H1 (cell line): ENCODE results near the gene DMAC2. TPM values are rescaled to one million over a fixed set of nuclear protein-coding genes. Genes with fewer than 3 reads are reported as not detected.

Source experiments
- CTCF ChIA-PET: fragments of 300-600 bp; sonication (Branson Sonifier 250); formaldehyde crosslinking; loops from one replicate; lab custom pipeline; 2021; ENCODE audit not compliant: partially characterized antibody; lab: Charles Lee
- POLR2A ChIA-PET: fragments of 300-600 bp; sonication (Branson Sonifier 250); formaldehyde crosslinking; loops from one replicate; lab custom pipeline; 2021; ENCODE audit warnings: inconsistent platforms; ENCODE audit not compliant: partially characterized antibody; lab: Charles Lee
- DNase-seq, 2 experiments: peaks; one replicate each; pipeline versions ENCODE4 v3.0.0 to v3.0.0-alpha.2; 2010 to 2022; ENCODE audit warnings: low spot score in 2 of 2, low read depth in 1 of 2, mixed read lengths in 1 of 2
- FAIRE-seq: peaks from 2 replicates; lab custom pipeline; 2011; peaks lifted over from hg19 to GRCh38; lab: Jason Lieb, UNC
- H2AFZ ChIP-seq: 2 replicates; pipeline ENCODE4 v1.8.1; 2012; ENCODE audit warnings: low read length, inconsistent platforms
- H2AK5ac ChIP-seq: 2 replicates; pipeline ENCODE4 v1.6.1; 2013; ENCODE audit warnings: low read depth, low read length
- H2BK120ac ChIP-seq: replicated peaks from 2 replicates; pipeline ENCODE3; 2013; ENCODE audit warnings: low read depth, low read length, inconsistent platforms
- H2BK12ac ChIP-seq: 2 replicates; pipeline ENCODE4 v1.6.1; 2013; ENCODE audit warnings: low read depth, low read length
- H2BK15ac ChIP-seq: 2 replicates; pipeline ENCODE4 v1.6.1; 2013; ENCODE audit warnings: low read length
- H2BK20ac ChIP-seq: 2 replicates; pipeline ENCODE4 v1.6.1; 2013; ENCODE audit warnings: low read length
- H2BK5ac ChIP-seq: 2 replicates; pipeline ENCODE4 v1.6.1; 2013; ENCODE audit warnings: low read depth, low read length
- H3K14ac ChIP-seq: 2 replicates; pipeline ENCODE4 v1.6.1; 2013; ENCODE audit warnings: inconsistent platforms; ENCODE audit not compliant: insufficient read length
- H3K18ac ChIP-seq: 2 replicates; pipeline ENCODE4 v1.6.1; 2013; ENCODE audit warnings: low read length; ENCODE audit errors: extremely low read depth
- H3K23ac ChIP-seq: 2 replicates; pipeline ENCODE4 v1.6.1; 2013; ENCODE audit warnings: inconsistent platforms; ENCODE audit not compliant: insufficient read length
- H3K23me2 ChIP-seq: 2 replicates; pipeline ENCODE4 v1.6.1; 2013; ENCODE audit warnings: low read depth, low read length
- H3K27ac ChIP-seq: 2 replicates; pipeline ENCODE4 v1.6.1; 2011; ENCODE audit warnings: low read depth, low read length, inconsistent platforms
- H3K27me3 ChIP-seq, 4 experiments: replicated peaks in 1 of 4; 1 replicate in 1 of 4; 2 replicates in 3 of 4; pipeline versions ENCODE4 v1.6.1 to v1.8.1; 2011 to 2013; ENCODE audit warnings: low read length in 3 of 4, mild to moderate bottlenecking in 3 of 4, inconsistent platforms in 2 of 4, mixed read lengths in 2 of 4, moderate library complexity in 1 of 4; ENCODE audit not compliant: control insufficient read depth in 3 of 4, insufficient read depth in 3 of 4; ENCODE audit errors: extremely low read depth in 1 of 4
- H3K36me3 ChIP-seq, 4 experiments: 2 replicates each; pipeline versions ENCODE4 v1.6.1 to v1.8.1; 2011 to 2013; ENCODE audit warnings: mild to moderate bottlenecking in 4 of 4, low read length in 3 of 4, moderate library complexity in 2 of 4, control low read depth in 1 of 4, inconsistent platforms in 1 of 4; ENCODE audit not compliant: insufficient read depth in 4 of 4, control insufficient read depth in 2 of 4
- H3K4ac ChIP-seq: replicated peaks from 2 replicates; pipeline ENCODE3; 2013; ENCODE audit warnings: low read length, low read depth, mixed read lengths, inconsistent platforms; ENCODE audit not compliant: insufficient read length
- H3K4me1 ChIP-seq, 4 experiments: replicated peaks in 1 of 4; 1 replicate in 1 of 4; 2 replicates in 3 of 4; pipeline versions ENCODE4 v1.6.1 to v1.8.1; 2011 to 2013; ENCODE audit warnings: low read length in 3 of 4, inconsistent platforms in 2 of 4, mixed read lengths in 1 of 4; ENCODE audit not compliant: insufficient read depth in 4 of 4, control insufficient read depth in 3 of 4
- H3K4me2 ChIP-seq, 2 experiments: 2 replicates each; pipeline versions ENCODE4 v1.6.1 to v1.8.1; 2011 to 2013; ENCODE audit warnings: low read depth in 2 of 2, low read length in 2 of 2, control low read depth in 1 of 2, inconsistent platforms in 1 of 2, mild to moderate bottlenecking in 1 of 2; ENCODE audit not compliant: insufficient read depth in 1 of 2
- H3K4me3 ChIP-seq, 4 experiments: fragments of 200-600, 300-600 bp in 1 of 4; sonication (generic), shearing (Covaris generic), sonication (Bioruptor Twin) in 1 of 4; 2 replicates each; pipeline versions ENCODE4 v1.5.1 to v1.8.1; 2011 to 2016; ENCODE audit warnings: low read length in 4 of 4, low read depth in 3 of 4, control low read depth in 2 of 4, inconsistent platforms in 2 of 4, mild to moderate bottlenecking in 2 of 4, mixed read lengths in 1 of 4, moderate library complexity in 1 of 4; ENCODE audit not compliant: insufficient read depth in 2 of 4; ENCODE audit errors: extremely low read depth in 1 of 4
- H3K56ac ChIP-seq: replicated peaks from 2 replicates; pipeline ENCODE3; 2013; ENCODE audit warnings: low read depth, mild to moderate bottlenecking, mixed read lengths, low read length, inconsistent platforms; ENCODE audit not compliant: insufficient read length
- H3K79me1 ChIP-seq: 2 replicates; pipeline ENCODE4 v1.6.1; 2013; ENCODE audit warnings: low read depth, low read length, control low read depth
- H3K79me2 ChIP-seq, 2 experiments: 2 replicates each; pipeline versions ENCODE4 v1.6.1 to v1.8.1; 2012 to 2013; ENCODE audit warnings: low read length in 2 of 2, mild to moderate bottlenecking in 2 of 2, inconsistent platforms in 1 of 2; ENCODE audit not compliant: insufficient read depth in 2 of 2, control insufficient read depth in 1 of 2
- H3K9ac ChIP-seq, 4 experiments: replicated peaks in 1 of 4; 1 replicate in 1 of 4; 2 replicates in 3 of 4; pipeline versions ENCODE4 v1.6.1 to v1.8.1; 2011 to 2013; ENCODE audit warnings: low read depth in 3 of 4, low read length in 3 of 4, control low read depth in 2 of 4, mild to moderate bottlenecking in 2 of 4, moderate library complexity in 2 of 4, inconsistent platforms in 1 of 4; ENCODE audit errors: extremely low read depth in 1 of 4
- H3K9me3 ChIP-seq, 2 experiments: 2 replicates each; pipeline versions ENCODE4 v1.6.1 to v1.8.1; 2012 to 2013; ENCODE audit warnings: mild to moderate bottlenecking in 2 of 2, moderate library complexity in 2 of 2, control low read depth in 1 of 2, inconsistent platforms in 1 of 2, low read depth in 1 of 2, low read length in 1 of 2, mixed read lengths in 1 of 2; ENCODE audit not compliant: insufficient read depth in 2 of 2
- H4K20me1 ChIP-seq, 2 experiments: replicated peaks in 1 of 2; 2 replicates each; pipeline versions ENCODE3 to v1.8.1; 2011 to 2013; ENCODE audit warnings: inconsistent platforms in 2 of 2, low read length in 2 of 2, mild to moderate bottlenecking in 1 of 2; ENCODE audit not compliant: insufficient read depth in 2 of 2, control insufficient read depth in 1 of 2
- H4K5ac ChIP-seq: 2 replicates; pipeline ENCODE4 v1.6.1; 2013; ENCODE audit warnings: low read length, low read depth, mixed read lengths, inconsistent platforms; ENCODE audit not compliant: insufficient read length
- H4K8ac ChIP-seq: 2 replicates; pipeline ENCODE4 v1.8.0; 2013; ENCODE audit warnings: mild to moderate bottlenecking, moderate library complexity, low read length, inconsistent platforms; ENCODE audit not compliant: insufficient read depth; ENCODE audit errors: extremely low read depth
- H4K91ac ChIP-seq: replicated peaks from 2 replicates; pipeline ENCODE3; 2013; ENCODE audit warnings: low read length, mixed read lengths, inconsistent platforms; ENCODE audit not compliant: insufficient read length
- BCL11A ChIP-seq, 2 experiments: IDR thresholded peaks; one replicate each; pipeline ENCODE4 v1.6.1; 2011; ENCODE audit warnings: low read depth in 2 of 2, low read length in 2 of 2, mild to moderate bottlenecking in 2 of 2
- E2F6 ChIP-seq: IDR thresholded peaks from 2 replicates; pipeline ENCODE4 v1.6.1; 2012; ENCODE audit warnings: inconsistent platforms
- KDM4A ChIP-seq: IDR thresholded peaks from one replicate; pipeline ENCODE4 v1.7.1; 2012; ENCODE audit warnings: low read depth, mild to moderate bottlenecking, moderate library complexity, low read length, inconsistent platforms; ENCODE audit not compliant: severe bottlenecking
- NANOG ChIP-seq: IDR thresholded peaks from 2 replicates; pipeline ENCODE4 v1.6.1; 2011; ENCODE audit warnings: low read length, low read depth, mild to moderate bottlenecking, inconsistent platforms; ENCODE audit not compliant: insufficient read depth, poor library complexity, severe bottlenecking
- NRF1 ChIP-seq: IDR thresholded peaks from 2 replicates; pipeline ENCODE4 v1.6.1; 2011; ENCODE audit warnings: mild to moderate bottlenecking, low read depth, low read length, improper control_type of control experiment
- PHF8 ChIP-seq: fragments of 200-600 bp; sonication (generic); conservative IDR thresholded peaks from 2 replicates; pipeline ENCODE4 v1.7.1; 2012; ENCODE audit warnings: low read depth, mild to moderate bottlenecking, inconsistent platforms, low read length, moderate library complexity
- TAF1 ChIP-seq: IDR thresholded peaks from 2 replicates; pipeline ENCODE4 v1.6.1; 2011; ENCODE audit warnings: mild to moderate bottlenecking, low read depth, low read length
- TEAD4 ChIP-seq: IDR thresholded peaks from 2 replicates; pipeline ENCODE4 v1.6.1; 2012; ENCODE audit warnings: low read depth, low read length, inconsistent platforms, mixed read lengths
- YY1 ChIP-seq: IDR thresholded peaks from 2 replicates; pipeline ENCODE4 v1.6.1; 2011; ENCODE audit warnings: low read depth, mild to moderate bottlenecking, low read length
- WGBS, 2 experiments: shearing (Covaris generic) in 1 of 2; methylation state at CpG; one replicate each; pipeline versions ENCODE4 v1.1.6 to v1.1.7; 2013 to 2015; ENCODE audit warnings: low lambda C conversion rate in 2 of 2, mixed read lengths in 2 of 2, inconsistent platforms in 1 of 2, low coverage in 1 of 2, missing lambda C conversion rate in 1 of 2; ENCODE audit not compliant: insufficient replicate concordance in 2 of 2, insufficient coverage in 1 of 2, insufficient read length in 1 of 2; ENCODE audit errors: extremely low coverage in 1 of 2, missing lambda C conversion rate in 1 of 2; 5-methylcytosine and 5-hydroxymethylcytosine counted together
- polyA plus RNA-seq, 7 experiments: library from polyadenylated mRNA; depleted of rRNA in 3 of 7; stranded (reverse) in 5 of 7; unstranded in 2 of 7; fragments of >200 nt in 5 of 7; fragments of 200-250 nt in 2 of 7; gene quantifications; 1 replicate in 5 of 7; 2 replicates in 1 of 7; 4 replicates in 1 of 7; pipeline versions ENCODE4 v1.2.1 to v1.2.3, GENCODE V29; 2011 to 2013; ENCODE audit warnings: missing spikeins in 2 of 7, mixed read lengths in 2 of 7
- total RNA-seq: library from RNA; stranded (reverse); fragmentation: NEBNext Ultra II Directional; extraction: Animal tissue kit (Norgen Biotek cat#: 25700); gene quantifications from 2 replicates; pipeline ENCODE4 v1.2.1, GENCODE V29; 2021

DMAC2 gene
- total and polyA plus RNA-seq, 2 of the 8 experiments (the other 6 are each of a cell fraction or from before 2014, with no cell fraction given): 86.8 to 170 TPM

- Histone ChIP-seq H3K4me1 (peaks cover 0 to 18% (median 4%) of the 10 kb centered on the region in 4 experiments; a peak in 5 of 7 replicates), H4K91ac (peak within 1 kb of the TSS; percentile 68), H3K27me3 (no peaks in the 10 kb centered on the region), H3K4ac (peak within 1 kb of the TSS; percentile 9), H3K36me3 (peaks cover 4 to 8% (median 7%) of the 10 kb centered on the region in 4 experiments; a peak in 6 of 8 replicates), H2BK20ac (0 out of 2 replicates have a peak within 1 kb of the TSS, but pooled peaks have one; percentile 34), H3K27ac (peak within 1 kb of the TSS; percentile 47; the same call in 1 of the 2 replicates), H2AFZ (peak within 1 kb of the TSS; percentile 37; the same call in 1 of the 2 replicates), H3K4me3 (peak within 1 kb of the TSS; percentile 40 to 77 (median 54); a peak in 7 of 8 replicates), H2BK15ac (peak within 1 kb of the TSS; percentile 81; the same call in 1 of the 2 replicates), H3K23me2 (peaks cover 10% of the 10 kb centered on the region), H3K23ac (no peak within 1 kb of the TSS), H3K79me2 (no peaks in the 10 kb centered on the region), H3K18ac (peak within 1 kb of the TSS; percentile 32; the same call in 1 of the 2 replicates), H2BK12ac (peak within 1 kb of the TSS; percentile 68; the same call in 1 of the 2 replicates), H4K20me1 (peaks cover 0 to 7% of the 10 kb centered on the region in 2 experiments), H2BK120ac (peak within 1 kb of the TSS; percentile 83), H3K9me3 (no peaks in the 10 kb centered on the region), H4K8ac (peak within 1 kb of the TSS; percentile 93), H3K4me2 (peak within 1 kb of the TSS; percentile 84 to 96), H3K14ac (no peak within 1 kb of the TSS), H2AK5ac (no peak within 1 kb of the TSS), H3K79me1 (no peaks in the 10 kb centered on the region), H3K9ac (peak within 1 kb of the TSS in 3 of 4 experiments; percentile 51 to 58 (median 51); a peak in 5 of 7 replicates), H3K56ac (peak within 1 kb of the TSS; percentile 46), H4K5ac (peak within 1 kb of the TSS; percentile 57), H2BK5ac (peak within 1 kb of the TSS; percentile 56)
- ChIA-PET CTCF (interaction anchor here (1.7 to 3.8 kb wide), 3 partner anchors 13 to 143 kb away, joined by 5 to 34 read pairs (median 13); partner anchors contain the start of gene DMAC2), POLR2A (interaction anchor here (0.7 to 5.1 kb wide), 13 partner anchors 10 to 713 kb away, joined by 3 to 87 read pairs (median 4); partner anchors contain the start of genes B9D2, BCKDHA, DMAC2 and RPS19)
- peak; percentile 56 to 88 for DNase-seq
- 44% methylated on average over 6 of the region's 19 CpGs; no CpG with 5 or more reads in 1 of the 2 experiments for WGBS, 2 experiments
- no peak for FAIRE-seq
- peak; percentile 39; the same call in 1 of the 2 replicates for TF ChIP-seq PHF8
- TF ChIP-seq NANOG: no peak
- TF ChIP-seq KDM4A: no peak
- TF ChIP-seq TEAD4: no peak
- TF ChIP-seq BCL11A (IDR thresholded peaks at IDR 0.05; ENCODE audit: low read depth in 2 of 2, low read length in 2 of 2): no peak
- TF ChIP-seq NRF1: no peak
- no peak for TF ChIP-seq E2F6
- TF ChIP-seq YY1: 0 out of 2 replicates have a peak, but pooled peaks have one; percentile 6
- peak; percentile 72; the same call in 1 of the 2 replicates for TF ChIP-seq TAF1
These were observed 12.6 kb downstream of the DMAC2 start, which contains the start of gene B3GNT8 for GRCh38 chr19:41426952-41427646. B3GNT8 (minus strand) TSS chr19:41427374; CDS start chr19:41426778, 596 bp downstream.
